LNCAP (cell line): ENCODE data around the gene PHF10.

Source experiments
- CTCF ChIP-seq: fragments of 450-650 bp; IDR thresholded peaks from 2 replicates; pipeline ENCODE4 v1.5.1; 2017; ENCODE audit warnings: mild to moderate bottlenecking

Gene PHF10

GRCh38 chr6:169719117-169719516, 5.2 kb downstream of the PHF10 start:
- no peak for TF ChIP-seq CTCF

DNA sequence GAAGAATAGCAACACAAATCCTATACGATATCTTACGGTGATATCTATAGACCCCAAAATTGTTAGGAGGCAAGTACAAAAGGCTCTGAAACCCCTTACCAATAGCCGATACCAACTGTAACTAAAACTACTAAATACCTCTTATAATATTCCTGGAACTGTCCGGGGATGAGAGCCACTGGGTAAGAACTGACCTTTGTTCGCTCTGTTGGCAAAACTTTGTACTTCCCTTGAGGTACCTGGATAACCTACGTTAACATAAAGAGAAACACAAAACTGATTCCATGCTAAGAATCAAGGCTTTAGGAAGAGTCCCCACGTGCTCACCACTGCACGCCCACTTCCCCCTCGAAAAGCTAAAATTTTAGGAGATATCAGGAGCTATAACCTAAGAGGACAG, 9.7 kb downstream of the PHF10 start:
- no peak for TF ChIP-seq CTCF

DNA sequence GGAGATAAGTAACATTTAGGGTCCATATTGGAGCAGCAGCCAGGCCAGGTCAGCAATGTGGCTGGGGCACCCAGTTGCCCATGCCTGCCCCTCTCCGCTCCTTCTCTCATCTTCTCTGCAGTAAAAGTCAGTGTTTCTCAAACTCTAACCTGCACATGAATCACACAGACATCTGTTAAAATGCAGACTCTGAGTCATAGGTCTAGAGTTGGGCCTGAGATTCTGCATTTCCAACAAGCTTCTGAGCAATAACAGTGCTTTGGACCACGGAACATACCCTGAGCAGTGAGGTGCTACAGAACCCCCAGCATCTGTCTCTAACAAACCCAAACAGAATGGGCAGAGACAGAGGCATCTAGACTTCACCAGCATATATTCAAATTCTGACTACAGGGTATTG, 10.1 kb downstream of the PHF10 start:
- TF ChIP-seq CTCF, result no peak

GRCh38 chr6:169710009-169710408, 14.3 kb downstream of the PHF10 start:
- no peak for TF ChIP-seq CTCF

GRCh38 chr6:169709293-169709692, 15.0 kb downstream of the PHF10 start:
- TF ChIP-seq CTCF, result no peak

DNA sequence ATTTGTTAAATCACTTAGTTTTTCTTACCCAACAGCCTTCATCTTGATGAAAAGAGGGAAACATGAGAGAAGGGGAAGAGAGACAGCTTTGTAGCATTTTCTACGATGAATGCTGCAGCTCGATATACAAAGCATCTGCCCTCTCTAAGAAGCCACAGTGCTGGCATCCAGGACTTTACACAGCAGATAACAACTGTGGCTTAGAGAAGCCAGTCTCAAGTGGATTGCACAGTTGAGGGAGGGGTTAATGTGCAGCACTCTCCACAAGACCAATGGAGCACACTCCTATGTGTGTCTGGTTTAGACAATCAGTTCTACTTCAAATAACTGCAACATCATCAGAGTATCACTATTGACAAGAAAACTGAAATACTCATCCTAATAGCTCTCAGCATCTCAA, 16.5 kb downstream of the PHF10 start:
- no peak for TF ChIP-seq CTCF

DNA sequence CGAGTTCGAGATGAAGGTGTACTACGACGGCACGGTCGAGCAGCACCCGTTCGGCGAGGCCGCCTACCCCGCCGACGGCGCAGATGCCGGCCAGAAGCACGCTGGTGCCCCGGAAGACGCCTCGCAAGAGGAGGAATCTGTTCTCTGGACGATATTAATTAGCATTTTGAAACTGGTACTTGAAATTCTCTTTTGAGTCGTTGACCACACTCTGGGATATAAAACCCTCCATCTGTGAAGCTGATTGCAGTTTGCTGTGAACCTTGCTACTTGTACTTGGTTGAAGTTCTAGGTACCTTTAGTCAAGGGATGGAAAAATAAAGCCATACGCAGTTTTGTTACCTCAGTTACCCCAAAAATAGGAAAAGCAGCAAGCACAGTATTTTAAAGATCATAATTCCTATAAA, 21.5 kb downstream of the PHF10 start:
- TF ChIP-seq CTCF, result no peak
